ENCODE measurements around the gene IQCM. TPM values are rescaled to one million over a fixed set of nuclear protein-coding genes. Genes with fewer than 3 reads are reported as not detected.

Gene IQCM
- total RNA-seq, 1 donor from 2014 or later, result not detected

GRCh38 chr4:149370002-149370401 lies 445.6 kb downstream of the IQCM start:
- Mint-ChIP-seq H3K4me3 (ENCODE audit: unreplicated experiment) (no peak overlapping the region), H3K36me3 (ENCODE audit: unreplicated experiment) (no peaks in the 10 kb centered on the region), H3K27me3 (ENCODE audit: unreplicated experiment) (peaks cover 11% of the 10 kb centered on the region), H3K27ac (ENCODE audit: unreplicated experiment) (no peak overlapping the region), H3K9me3 (ENCODE audit: unreplicated experiment) (no peaks in the 10 kb centered on the region), H3K4me1 (ENCODE audit: unreplicated experiment) (no peaks in the 10 kb centered on the region)
- no peak for TF ChIP-seq CTCF (IDR thresholded peaks at IDR 0.05)
- DNase-seq (ENCODE audit: extremely low spot score, unreplicated experiment), result no peak

GRCh38 chr4:149353241-149353640 lies 462.4 kb downstream of the IQCM start:
- Mint-ChIP-seq H3K36me3 (ENCODE audit: unreplicated experiment) (no peaks in the 10 kb centered on the region), H3K27me3 (ENCODE audit: unreplicated experiment) (no peaks in the 10 kb centered on the region)
- TF ChIP-seq CTCF (IDR thresholded peaks at IDR 0.05), result no peak

GRCh38 chr4:149349541-149349940 lies 466.1 kb downstream of the IQCM start:
- peaks cover 10% of the 10 kb centered on the region for H3K9me3 Mint-ChIP-seq (ENCODE audit: unreplicated experiment)
- TF ChIP-seq CTCF (IDR thresholded peaks at IDR 0.05), result no peak
- H3K27ac Mint-ChIP-seq (ENCODE audit: unreplicated experiment), result no peak overlapping the region

More at GRCh38 chr4:149353241-149353640, 462.4 kb downstream of the IQCM start:
- peaks cover 10% of the 10 kb centered on the region for H3K9me3 Mint-ChIP-seq (ENCODE audit: unreplicated experiment)
- no peak overlapping the region for H3K4me3 Mint-ChIP-seq (ENCODE audit: unreplicated experiment)
- H3K4me1 Mint-ChIP-seq (ENCODE audit: unreplicated experiment), result no peaks in the 10 kb centered on the region
- no peak for DNase-seq (ENCODE audit: extremely low spot score, unreplicated experiment)
- no peak overlapping the region for H3K27ac Mint-ChIP-seq (ENCODE audit: unreplicated experiment)

GRCh38 chr4:149347139-149347538 lies 468.5 kb downstream of the IQCM start:
- Mint-ChIP-seq H3K4me1 (ENCODE audit: unreplicated experiment) (no peaks in the 10 kb centered on the region), H3K4me3 (ENCODE audit: unreplicated experiment) (no peak overlapping the region), H3K9me3 (ENCODE audit: unreplicated experiment) (no peaks in the 10 kb centered on the region), H3K27me3 (ENCODE audit: unreplicated experiment) (no peaks in the 10 kb centered on the region), H3K27ac (ENCODE audit: unreplicated experiment) (no peak overlapping the region), H3K36me3 (ENCODE audit: unreplicated experiment) (no peaks in the 10 kb centered on the region)
- no peak for TF ChIP-seq CTCF (IDR thresholded peaks at IDR 0.05)
- DNase-seq (ENCODE audit: extremely low spot score, unreplicated experiment), result no peak

More at GRCh38 chr4:149349541-149349940, 466.1 kb downstream of the IQCM start:
- no peak for DNase-seq (ENCODE audit: extremely low spot score, unreplicated experiment)
- Mint-ChIP-seq H3K4me1 (ENCODE audit: unreplicated experiment) (no peaks in the 10 kb centered on the region), H3K4me3 (ENCODE audit: unreplicated experiment) (no peak overlapping the region), H3K36me3 (ENCODE audit: unreplicated experiment) (no peaks in the 10 kb centered on the region), H3K27me3 (ENCODE audit: unreplicated experiment) (no peaks in the 10 kb centered on the region)

- Mint-ChIP-seq H3K36me3 (ENCODE audit: unreplicated experiment) (no peaks in the 10 kb centered on the region), H3K4me1 (ENCODE audit: unreplicated experiment) (no peaks in the 10 kb centered on the region), H3K27me3 (ENCODE audit: unreplicated experiment) (no peaks in the 10 kb centered on the region), H3K4me3 (ENCODE audit: unreplicated experiment) (no peak overlapping the region), H3K9me3 (ENCODE audit: unreplicated experiment) (no peaks in the 10 kb centered on the region), H3K27ac (ENCODE audit: unreplicated experiment) (no peak overlapping the region)
- DNase-seq (ENCODE audit: extremely low spot score, unreplicated experiment), result no peak
- TF ChIP-seq CTCF (IDR thresholded peaks at IDR 0.05), result no peak
Observed at GRCh38 chr4:149345424-149345823, 470.2 kb downstream of the IQCM start.

Measured in osteocyte (in vitro differentiated cells).